AG04450 (cell line): ENCODE data around the gene TRAIP. TPM values are rescaled to one million over a fixed set of nuclear protein-coding genes. Genes with fewer than 3 reads are reported as not detected.
"Not testable (repeated sequence)": the region's sequence is repeated elsewhere in the genome, so short reads cannot be mapped to it uniquely, and the experiment has no call there.

Source experiments
- CTCF ChIA-PET: fragments of 300-600, 350-600 bp; formaldehyde crosslinking; extraction: SDS; loops from one replicate; lab custom pipeline; 2022; ENCODE audit warnings: antibody characterized with exemption, inconsistent platforms; lab: Charles Lee
- POLR2A ChIA-PET: fragments of 350-600 bp; formaldehyde crosslinking; extraction: SDS; loops from one replicate; lab custom pipeline; 2021; ENCODE audit warnings: antibody characterized with exemption, inconsistent platforms; lab: Yijun Ruan, JAX
- DNase-seq: peaks from one replicate; pipeline ENCODE4 v3.0.0-alpha.2; 2011; ENCODE audit warnings: low read depth, low spot score
- H3K27ac ChIP-seq: one replicate; pipeline ENCODE4 v1.5.1; 2012; ENCODE audit warnings: low read depth, low read length, control low read depth
- H3K27me3 ChIP-seq: one replicate; pipeline ENCODE4 v1.6.0; 2012; ENCODE audit warnings: low read length; ENCODE audit not compliant: control insufficient read depth, insufficient read depth
- H3K4me3 ChIP-seq: 2 replicates; pipeline ENCODE4 v1.5.1; 2011; ENCODE audit warnings: mild to moderate bottlenecking, low read depth, low read length, control low read depth
- H3K9me3 ChIP-seq: 2 replicates; pipeline ENCODE4 v1.5.1; 2012; ENCODE audit warnings: low read length; ENCODE audit not compliant: control insufficient read depth, insufficient read depth
- CTCF ChIP-seq: IDR thresholded peaks from 2 replicates; pipeline ENCODE4 v1.5.1; 2011; ENCODE audit warnings: low read depth, low read length, control low read depth, inconsistent platforms
- polyA plus RNA-seq: library from polyadenylated mRNA; depleted of rRNA; stranded (reverse); fragments of >200 nt; gene quantifications from 2 replicates; pipeline ENCODE4 v1.2.3, GENCODE V29; 2011

The TRAIP gene
- polyA plus RNA-seq, 1 experiment, result 1.7 TPM

GRCh38 chr3:49839193-49839809 is 17.1 kb downstream of the TRAIP start:
- peak; percentile 90 for TF ChIP-seq CTCF
- no peaks in the 10 kb centered on the region for H3K27me3 ChIP-seq
- DNase-seq, result peak; percentile 50
- CTCF ChIA-PET, result interaction anchor here (0.6 to 9.0 kb wide), 43 partner anchors 8 to 628 kb away, joined by 3 to 182 read pairs (median 4); partner anchors contain the start of genes CDHR4, INKA1, MST1R and UBA7
- no peak overlapping the region for H3K27ac ChIP-seq
- H3K9me3 ChIP-seq, result no peaks in the 10 kb centered on the region
- H3K4me3 ChIP-seq, result no peak overlapping the region
- POLR2A ChIA-PET, result interaction anchor here (1.1 kb wide), 1 partner anchor 36 kb away, joined by 6 read pairs; the partner anchor contains the start of gene INKA1

- Histone ChIP-seq H3K27ac (no peak overlapping the region), H3K9me3 (no peaks in the 10 kb centered on the region), H3K4me3 (no peak overlapping the region), H3K27me3 (no peaks in the 10 kb centered on the region)
- POLR2A ChIA-PET, result no interaction called here
- DNase-seq, result no peak
- TF ChIP-seq CTCF, result no peak
- CTCF ChIA-PET, result interaction anchor here (5.9 kb wide), 1 partner anchor 7 kb away, joined by 43 read pairs; no protein-coding TSS in a partner anchor
Measured at GRCh38 chr3:49831341-49831740, 25.0 kb downstream of the TRAIP start.

GRCh38 chr3:49826016-49826415 is 30.3 kb downstream of the TRAIP start:
- CTCF ChIA-PET, result interaction anchor here (0.8 to 5.9 kb wide), 2 partner anchors 12 to 24 kb away, joined by 3 to 43 read pairs; no protein-coding TSS in a partner anchor
- Histone ChIP-seq H3K9me3 (no peaks in the 10 kb centered on the region), H3K27me3 (no peaks in the 10 kb centered on the region), H3K4me3 (no peak overlapping the region), H3K27ac (no peak overlapping the region)
- no peak for DNase-seq
- POLR2A ChIA-PET, result interaction anchor here (0.7 to 1.2 kb wide), 2 partner anchors 12 to 23 kb away, joined by 3 to 4 read pairs; partner anchors contain the start of gene INKA1
- TF ChIP-seq CTCF, result no peak

GRCh38 chr3:49823131-49823530 is 33.2 kb downstream of the TRAIP start:
- CTCF ChIA-PET, result interaction anchor here (0.9 kb wide), 1 partner anchor 16 kb away, joined by 3 read pairs; no protein-coding TSS in a partner anchor
- DNase-seq, POLR2A ChIA-PET: not testable (repeated sequence)

GRCh38 chr3:49813497-49814174 is 42.7 kb downstream of the TRAIP start, which contains the start of gene UBA7:
UBA7 (minus strand) TSS chr3:49813953; CDS start chr3:49813787, 166 bp downstream.
- Histone ChIP-seq H3K9me3 (no peaks in the 10 kb centered on the region), H3K4me3 (peak within 1 kb of the TSS; percentile 72), H3K27ac (peak within 1 kb of the TSS; percentile 1), H3K27me3 (no peaks in the 10 kb centered on the region)
- CTCF ChIA-PET, result interaction anchor here (2.0 to 2.1 kb wide), 2 partner anchors 11 to 25 kb away, joined by 10 to 16 read pairs; partner anchors contain the start of gene INKA1
- DNase-seq, result no peak
- POLR2A ChIA-PET, result interaction anchor here (0.6 to 2.1 kb wide), 3 partner anchors 11 to 343 kb away, joined by 3 to 16 read pairs (median 3); partner anchors contain the start of genes INKA1 and RBM6
- TF ChIP-seq CTCF, result no peak

More at GRCh38 chr3:49823131-49823530, 33.2 kb downstream of the TRAIP start:
- H3K4me3 ChIP-seq, H3K27ac ChIP-seq, H3K9me3 ChIP-seq, H3K27me3 ChIP-seq: not testable (repeated sequence)
